Measurements from ENCODE around the gene TRHDE. TPM values are rescaled to one million over a fixed set of nuclear protein-coding genes. Genes with fewer than 3 reads are reported as not detected.

The TRHDE gene
- total and polyA plus RNA-seq, 9 of the 15 experiments (the other 6 are each of a cell fraction or from before 2014, with no cell fraction given): 0.03 to 0.29 (median 0.09) TPM

DNA sequence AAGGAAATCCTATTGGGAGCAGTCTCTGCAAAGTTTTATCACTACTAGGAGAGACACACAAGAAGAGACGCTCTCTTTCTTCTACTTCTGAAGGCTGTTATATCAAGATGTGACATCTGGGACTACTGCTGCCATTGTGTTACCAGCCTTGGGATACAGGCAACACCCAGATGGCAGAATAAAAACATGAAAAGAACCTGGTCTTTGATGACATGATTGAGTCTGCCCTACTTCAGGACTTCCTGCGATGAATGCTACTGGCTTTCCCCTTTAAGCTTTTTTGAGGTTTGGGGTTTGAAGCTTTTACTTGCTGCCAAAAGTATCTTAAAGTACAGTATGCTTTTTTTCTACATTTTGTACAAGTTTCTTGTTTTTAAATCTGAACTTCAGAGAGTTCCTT, 29.2 kb upstream of the TRHDE start:
- Histone ChIP-seq H3K79me2 (ENCODE audit: control insufficient read depth, insufficient read depth, low read length) (no peaks in the 10 kb centered on the region), H3K9me1 (ENCODE audit: control insufficient read depth, insufficient read depth, low read length) (no peaks in the 10 kb centered on the region), H4K20me1 (replicated peaks; ENCODE audit: control insufficient read depth, insufficient read depth, low read length) (no peaks in the 10 kb centered on the region), H2AFZ (ENCODE audit: low read depth, low read length) (no peak overlapping the region), H3K27me3 (ENCODE audit: control insufficient read depth in 2 of 2, insufficient read depth in 2 of 2, low read length in 2 of 2) (no peaks in the 10 kb centered on the region), H3K27ac (ENCODE audit: extremely low read depth, low read depth, low read length) (no peak overlapping the region), H3K4me1 (replicated peaks in 1 of 2; ENCODE audit: control insufficient read depth in 2 of 2, insufficient read depth in 2 of 2, low read length in 2 of 2) (no peaks in the 10 kb centered on the region), H3K4me3 (no peak overlapping the region), H3K9ac (ENCODE audit: insufficient read depth in 1 of 2, low read depth in 2 of 2, low read length in 2 of 2) (no peak overlapping the region), H3K9me3 (replicated peaks; ENCODE audit: control insufficient read depth, insufficient read depth, low read depth, low read length) (no peaks in the 10 kb centered on the region), H3K4me2 (ENCODE audit: insufficient read depth, low read length) (no peak overlapping the region), H3K36me3 (ENCODE audit: control insufficient read depth, insufficient read depth, low read length) (no peaks in the 10 kb centered on the region)
- 0% methylated on average over 2 of the region's 2 CpGs for WGBS (ENCODE audit: insufficient coverage, low coverage, missing lambda C conversion rate)
- ChIA-PET POLR2A (no interaction called here), CTCF (ENCODE audit: low intra/inter-chr PET ratio) (no interaction called here)
- TF ChIP-seq HEY1 (CRISPR knock-in tag; IDR thresholded peaks at IDR 0.05; ENCODE audit: borderline replicate concordance) (no peak), ZFP1 (CRISPR knock-in tag; IDR thresholded peaks at IDR 0.05) (no peak), CEBPG (CRISPR knock-in tag; IDR thresholded peaks at IDR 0.05) (no peak), CEBPG (tag; conservative IDR thresholded peaks at IDR 0.05 in 1 of 2, IDR thresholded peaks at IDR 0.05 in 1 of 2) (no peak), RUNX1 (IDR thresholded peaks at IDR 0.05; ENCODE audit: low read depth) (no peak), SRSF1 (IDR thresholded peaks at IDR 0.05; ENCODE audit: low read depth, low read length) (no peak), ZNF121 (CRISPR knock-in tag; conservative IDR thresholded peaks at IDR 0.05) (no peak), SMAD4 (CRISPR knock-in tag; conservative IDR thresholded peaks at IDR 0.05) (no peak)
- DNase-seq (ENCODE audit: extremely low read depth in 1 of 4, low spot score in 3 of 4): no peak
- no TSS peak for BruUV-seq (replicated peaks)
- FAIRE-seq: no peak
- in situ Hi-C loops (cut with MboI): no loop called here
- ATAC-seq: no peak
- intact Hi-C loops (cut with micrococcal nuclease): no loop called here

- BruUV-seq (replicated peaks): no TSS peak
- no peaks in the 10 kb centered on the region for H4K20me1 ChIP-seq (replicated peaks; ENCODE audit: control insufficient read depth, insufficient read depth, low read length)
- no peak for FAIRE-seq
- H3K4me3 ChIP-seq: no peak overlapping the region
- 1% methylated on average over 4 of the region's 4 CpGs for WGBS (ENCODE audit: insufficient coverage, low coverage, missing lambda C conversion rate)
- H3K27me3 ChIP-seq (ENCODE audit: control insufficient read depth in 2 of 2, insufficient read depth in 2 of 2, low read length in 2 of 2): no peaks in the 10 kb centered on the region
- H3K27ac ChIP-seq (ENCODE audit: extremely low read depth, low read depth, low read length): no peak overlapping the region
- no peaks in the 10 kb centered on the region for H3K9me3 ChIP-seq (replicated peaks; ENCODE audit: control insufficient read depth, insufficient read depth, low read depth, low read length)
- H3K4me2 ChIP-seq (ENCODE audit: insufficient read depth, low read length): no peak overlapping the region
- H3K79me2 ChIP-seq (ENCODE audit: control insufficient read depth, insufficient read depth, low read length): no peaks in the 10 kb centered on the region
- intact Hi-C loops (cut with micrococcal nuclease): no loop called here
- TF ChIP-seq ADNP (tag; IDR thresholded peaks at IDR 0.05): no peak
- TF ChIP-seq HMGN3 (IDR thresholded peaks at IDR 0.05; ENCODE audit: borderline replicate concordance, extremely low read depth, insufficient read length, low read depth, low read length): no peak
- no peak for TF ChIP-seq ZNF239 (CRISPR knock-in tag; IDR thresholded peaks at IDR 0.05)
- H3K9me1 ChIP-seq (ENCODE audit: control insufficient read depth, insufficient read depth, low read length): no peaks in the 10 kb centered on the region
- H2AFZ ChIP-seq (ENCODE audit: low read depth, low read length): no peak overlapping the region
- DNase-seq (ENCODE audit: extremely low read depth in 1 of 4, low spot score in 3 of 4): no peak
- H3K36me3 ChIP-seq (ENCODE audit: control insufficient read depth, insufficient read depth, low read length): no peaks in the 10 kb centered on the region
- H3K9ac ChIP-seq (ENCODE audit: insufficient read depth in 1 of 2, low read depth in 2 of 2, low read length in 2 of 2): no peak overlapping the region
- ATAC-seq: no peak
- CTCF ChIA-PET (ENCODE audit: low intra/inter-chr PET ratio): no interaction called here
- POLR2A ChIA-PET: no interaction called here
- no peaks in the 10 kb centered on the region for H3K4me1 ChIP-seq (replicated peaks in 1 of 2; ENCODE audit: control insufficient read depth in 2 of 2, insufficient read depth in 2 of 2, low read length in 2 of 2)
- in situ Hi-C loops (cut with MboI): no loop called here
Measured at GRCh38 chr12:72246370-72246769, 25.8 kb upstream of the TRHDE start.
